Thyroid gland (tissue), 4 donors: Measurements from ENCODE around the gene PLCH1. TPM values are rescaled to one million over a fixed set of nuclear protein-coding genes. Genes with fewer than 3 reads are reported as not detected.

Experiments used
- DNase-seq, 2 donors: peaks; one replicate each; pipeline ENCODE4 v3.0.0-alpha.2; 2019
- H3K27ac ChIP-seq, 3 donors: fragments of 200-600 bp; sonication (generic); 1 replicate in 2 of 3; 2 replicates in 1 of 3; pipeline ENCODE4 v1.5.1; 2016 to 2019; ENCODE audit warnings: mild to moderate bottlenecking in 1 of 3, moderate library complexity in 1 of 3
- H3K27me3 ChIP-seq: fragments of 200-600 bp; sonication (generic); one replicate; pipeline ENCODE4 v1.5.1; 2019
- H3K36me3 ChIP-seq, 2 donors: fragments of 200-600 bp; sonication (generic); one replicate each; pipeline ENCODE4 v1.5.1; 2016 to 2019
- H3K4me1 ChIP-seq, 2 donors: fragments of 200-600 bp; sonication (generic); one replicate each; pipeline ENCODE4 v1.5.1; 2017 to 2019
- H3K4me3 ChIP-seq, 3 donors: fragments of 200-600 bp; sonication (generic); replicated peaks in 1 of 3; 1 replicate in 2 of 3; 2 replicates in 1 of 3; pipeline ENCODE4 v1.5.1; 2016; ENCODE audit warnings: mild to moderate bottlenecking in 1 of 3
- H3K9me3 ChIP-seq: fragments of 200-600 bp; sonication (generic); one replicate; pipeline ENCODE4 v1.5.1; 2017
- CTCF ChIP-seq, 6 experiments: fragments of 200-600 bp in 3 of 6; fragments of 450-650 bp in 3 of 6; sonication (generic) in 3 of 6; IDR thresholded peaks; one replicate each; pipeline ENCODE4 v1.5.1; 2016 to 2019; ENCODE audit warnings: antibody characterized with exemption in 6 of 6, mild to moderate bottlenecking in 2 of 6, inconsistent platforms in 1 of 6, moderate library complexity in 1 of 6
- POLR2A ChIP-seq, 2 donors: fragments of 450-650 bp; IDR thresholded peaks; one replicate each; pipeline ENCODE4 v1.6.1; 2017; ENCODE audit warnings: antibody characterized with exemption in 2 of 2, mild to moderate bottlenecking in 2 of 2, moderate library complexity in 1 of 2
- WGBS, 2 donors: methylation state at CpG; one replicate each; pipeline ENCODE4 v1.1.5; 2017; 5-methylcytosine and 5-hydroxymethylcytosine counted together
- intact Hi-C: fragments of 100-400 bp; cut with DNase I; formaldehyde crosslinking; loops from one replicate; pipeline ENCODE4 v1.15.1; 2023
- total RNA-seq, 4 donors: library from RNA; depleted of rRNA; stranded (reverse); fragments of >200 nt; gene quantifications; one replicate each; pipeline ENCODE4 v1.2.3, GENCODE V29; 2016

PLCH1 gene
- total RNA-seq, 4 donors from 2014 or later = 4.3 to 20.6 (median 14.1) TPM

GRCh38 chr3:155465664-155466063 is 279.2 kb downstream of the PLCH1 start:
- DNase-seq = no peak
- Histone ChIP-seq H3K36me3 (no peaks in the 10 kb centered on the region), H3K9me3 (no peaks in the 10 kb centered on the region), H3K4me1 (no peaks in the 10 kb centered on the region), H3K4me3 (no peak overlapping the region), H3K27me3 (no peaks in the 10 kb centered on the region), H3K27ac (no peak overlapping the region)
- TF ChIP-seq POLR2A (IDR thresholded peaks at IDR 0.05) = no peak
- no peak for TF ChIP-seq CTCF (IDR thresholded peaks at IDR 0.05)
- intact Hi-C loops = no loop called here
- WGBS, 2 donors = 75 to 90% methylated on average over 2 of the region's 2 CpGs

- TF ChIP-seq CTCF (IDR thresholded peaks at IDR 0.05) = no peak
- TF ChIP-seq POLR2A (IDR thresholded peaks at IDR 0.05) = no peak
- DNase-seq = no peak
- H3K4me1 ChIP-seq = no peaks in the 10 kb centered on the region
- 85 to 86% methylated on average over 4 of the region's 4 CpGs for WGBS, 2 donors
- H3K27me3 ChIP-seq = no peaks in the 10 kb centered on the region
- no peak overlapping the region for H3K27ac ChIP-seq
- no peak overlapping the region for H3K4me3 ChIP-seq
- H3K36me3 ChIP-seq = no peaks in the 10 kb centered on the region
- intact Hi-C loops = no loop called here
- no peaks in the 10 kb centered on the region for H3K9me3 ChIP-seq
Measured at GRCh38 chr3:155462672-155463071, 282.2 kb downstream of the PLCH1 start.

- Histone ChIP-seq H3K36me3 (no peaks in the 10 kb centered on the region), H3K4me3 (no peak overlapping the region), H3K27ac (no peak overlapping the region), H3K9me3 (no peaks in the 10 kb centered on the region), H3K27me3 (no peaks in the 10 kb centered on the region), H3K4me1 (no peaks in the 10 kb centered on the region)
- TF ChIP-seq POLR2A (IDR thresholded peaks at IDR 0.05) = no peak
- TF ChIP-seq CTCF (IDR thresholded peaks at IDR 0.05) = no peak
- no peak for DNase-seq
- intact Hi-C loops = no loop called here
- 96 to 97% methylated on average over 4 of the region's 4 CpGs for WGBS, 2 donors
Measured at GRCh38 chr3:155457591-155457990, 287.3 kb downstream of the PLCH1 start.

GRCh38 chr3:155455765-155456164 is 289.1 kb downstream of the PLCH1 start:
- 92 to 94% methylated on average over 4 of the region's 4 CpGs for WGBS, 2 donors
- TF ChIP-seq CTCF (IDR thresholded peaks at IDR 0.05) = no peak
- TF ChIP-seq POLR2A (IDR thresholded peaks at IDR 0.05) = no peak
- H3K4me1 ChIP-seq = no peaks in the 10 kb centered on the region
- H3K9me3 ChIP-seq = no peaks in the 10 kb centered on the region
- no peak overlapping the region for H3K4me3 ChIP-seq
- no peaks in the 10 kb centered on the region for H3K36me3 ChIP-seq
- H3K27ac ChIP-seq = no peak overlapping the region
- intact Hi-C loops = no loop called here
- DNase-seq = no peak
- no peaks in the 10 kb centered on the region for H3K27me3 ChIP-seq

- no peak for TF ChIP-seq CTCF (IDR thresholded peaks at IDR 0.05)
- TF ChIP-seq POLR2A (IDR thresholded peaks at IDR 0.05) = no peak
- intact Hi-C loops = no loop called here
- DNase-seq = no peak
Measured at GRCh38 chr3:155453512-155453911, 291.4 kb downstream of the PLCH1 start.

More at GRCh38 chr3:155453512-155453911, 291.4 kb downstream of the PLCH1 start:
- no peak overlapping the region for H3K27ac ChIP-seq
- no peaks in the 10 kb centered on the region for H3K9me3 ChIP-seq
- no peak overlapping the region for H3K4me3 ChIP-seq
- peaks cover 0 to 3% of the 10 kb centered on the region in 2 donors for H3K4me1 ChIP-seq
- 92% methylated on average over 1 of the region's 1 CpG for WGBS, 2 donors
- no peaks in the 10 kb centered on the region for H3K27me3 ChIP-seq
- no peaks in the 10 kb centered on the region for H3K36me3 ChIP-seq
